Measurements from ENCODE around the gene IDNK. TPM values are rescaled to one million over a fixed set of nuclear protein-coding genes. Genes with fewer than 3 reads are reported as not detected.

IDNK gene
- polyA plus RNA-seq, 1 of the 3 experiments (the other 2 are of a cell fraction), result 4.2 TPM

- no peaks in the 10 kb centered on the region for H3K9me3 ChIP-seq
Measured at GRCh38 chr9:83677596-83677995, 54.7 kb downstream of the IDNK start.

GRCh38 chr9:83680233-83680632 is 57.3 kb downstream of the IDNK start:
- Histone ChIP-seq H3K4me2 (no peak overlapping the region), H3K79me2 (ENCODE audit: insufficient read depth) (peaks cover 94% of the 10 kb centered on the region), H3K36me3 (replicated peaks in 1 of 2; ENCODE audit: control insufficient read depth in 1 of 2, insufficient read depth in 2 of 2, low read length in 1 of 2) (peaks cover 50 to 56% of the 10 kb centered on the region in 2 experiments), H3K9me3 (no peaks in the 10 kb centered on the region), H3F3A (replicated peaks; ENCODE audit: insufficient read depth) (peaks cover 4% of the 10 kb centered on the region), H3K9me2 (no peaks in the 10 kb centered on the region), H3K27ac (ENCODE audit: low read depth in 2 of 2, low read length in 1 of 2) (no peak overlapping the region; a peak in 1 of 4 replicates), H2AFZ (ENCODE audit: low read depth) (no peak overlapping the region), H3K9ac (no peak overlapping the region), H3K4me1 (ENCODE audit: control insufficient read depth in 1 of 2, insufficient read depth in 2 of 2, low read depth in 1 of 2, low read length in 1 of 2) (no peaks in the 10 kb centered on the region; a peak in 1 of 4 replicates), H3K27me3 (ENCODE audit: insufficient read depth) (no peaks in the 10 kb centered on the region), H4K20me1 (ENCODE audit: insufficient read depth) (peaks cover 37% of the 10 kb centered on the region), H3K4me3 (ENCODE audit: low read depth in 2 of 2, low read length in 1 of 2) (no peak overlapping the region)
- CTCF ChIA-PET, result interaction anchor here (0.7 kb wide), 2 partner anchors 23 to 502 kb away, joined by 3 read pairs; no protein-coding TSS in a partner anchor
- DNase-seq, result no peak
- POLR2A ChIA-PET, result no interaction called here
- 100% methylated on average over 1 of the region's 1 CpG for WGBS (ENCODE audit: low lambda C conversion rate)
- TF ChIP-seq EZH2phosphoT487 (IDR thresholded peaks at IDR 0.05; ENCODE audit: borderline replicate concordance, low read depth) (no peak), FOSL2 (IDR thresholded peaks at IDR 0.05; ENCODE audit: borderline replicate concordance, low read depth) (no peak), JUND (IDR thresholded peaks at IDR 0.05) (no peak), MAX (IDR thresholded peaks at IDR 0.05; ENCODE audit: low read depth) (no peak), MXI1 (IDR thresholded peaks at IDR 0.05; ENCODE audit: low read depth, low read length) (no peak), ELF1 (IDR thresholded peaks at IDR 0.05) (no peak), SMC3 (IDR thresholded peaks at IDR 0.05; ENCODE audit: low read depth, low read length) (no peak), NRF1 (IDR thresholded peaks at IDR 0.05; ENCODE audit: low read depth, low read length) (no peak), USF1 (IDR thresholded peaks at IDR 0.05; ENCODE audit: borderline replicate concordance, low read depth) (no peak), NFIC (IDR thresholded peaks at IDR 0.05; ENCODE audit: borderline replicate concordance) (no peak), CHD2 (IDR thresholded peaks at IDR 0.05; ENCODE audit: low read length, partially characterized antibody) (no peak), TCF12 (IDR thresholded peaks at IDR 0.05) (no peak)
- TF ChIP-seq, protein P1, sequence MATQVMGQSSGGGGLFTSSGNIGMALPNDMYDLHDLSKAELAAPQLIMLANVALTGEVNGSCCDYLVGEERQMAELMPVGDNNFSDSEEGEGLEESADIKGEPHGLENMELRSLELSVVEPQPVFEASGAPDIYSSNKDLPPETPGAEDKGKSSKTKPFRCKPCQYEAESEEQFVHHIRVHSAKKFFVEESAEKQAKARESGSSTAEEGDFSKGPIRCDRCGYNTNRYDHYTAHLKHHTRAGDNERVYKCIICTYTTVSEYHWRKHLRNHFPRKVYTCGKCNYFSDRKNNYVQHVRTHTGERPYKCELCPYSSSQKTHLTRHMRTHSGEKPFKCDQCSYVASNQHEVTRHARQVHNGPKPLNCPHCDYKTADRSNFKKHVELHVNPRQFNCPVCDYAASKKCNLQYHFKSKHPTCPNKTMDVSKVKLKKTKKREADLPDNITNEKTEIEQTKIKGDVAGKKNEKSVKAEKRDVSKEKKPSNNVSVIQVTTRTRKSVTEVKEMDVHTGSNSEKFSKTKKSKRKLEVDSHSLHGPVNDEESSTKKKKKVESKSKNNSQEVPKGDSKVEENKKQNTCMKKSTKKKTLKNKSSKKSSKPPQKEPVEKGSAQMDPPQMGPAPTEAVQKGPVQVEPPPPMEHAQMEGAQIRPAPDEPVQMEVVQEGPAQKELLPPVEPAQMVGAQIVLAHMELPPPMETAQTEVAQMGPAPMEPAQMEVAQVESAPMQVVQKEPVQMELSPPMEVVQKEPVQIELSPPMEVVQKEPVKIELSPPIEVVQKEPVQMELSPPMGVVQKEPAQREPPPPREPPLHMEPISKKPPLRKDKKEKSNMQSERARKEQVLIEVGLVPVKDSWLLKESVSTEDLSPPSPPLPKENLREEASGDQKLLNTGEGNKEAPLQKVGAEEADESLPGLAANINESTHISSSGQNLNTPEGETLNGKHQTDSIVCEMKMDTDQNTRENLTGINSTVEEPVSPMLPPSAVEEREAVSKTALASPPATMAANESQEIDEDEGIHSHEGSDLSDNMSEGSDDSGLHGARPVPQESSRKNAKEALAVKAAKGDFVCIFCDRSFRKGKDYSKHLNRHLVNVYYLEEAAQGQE (IDR thresholded peaks at IDR 0.05; ENCODE audit: low read depth, low read length), result no peak
- TF ChIP-seq, protein P2, sequence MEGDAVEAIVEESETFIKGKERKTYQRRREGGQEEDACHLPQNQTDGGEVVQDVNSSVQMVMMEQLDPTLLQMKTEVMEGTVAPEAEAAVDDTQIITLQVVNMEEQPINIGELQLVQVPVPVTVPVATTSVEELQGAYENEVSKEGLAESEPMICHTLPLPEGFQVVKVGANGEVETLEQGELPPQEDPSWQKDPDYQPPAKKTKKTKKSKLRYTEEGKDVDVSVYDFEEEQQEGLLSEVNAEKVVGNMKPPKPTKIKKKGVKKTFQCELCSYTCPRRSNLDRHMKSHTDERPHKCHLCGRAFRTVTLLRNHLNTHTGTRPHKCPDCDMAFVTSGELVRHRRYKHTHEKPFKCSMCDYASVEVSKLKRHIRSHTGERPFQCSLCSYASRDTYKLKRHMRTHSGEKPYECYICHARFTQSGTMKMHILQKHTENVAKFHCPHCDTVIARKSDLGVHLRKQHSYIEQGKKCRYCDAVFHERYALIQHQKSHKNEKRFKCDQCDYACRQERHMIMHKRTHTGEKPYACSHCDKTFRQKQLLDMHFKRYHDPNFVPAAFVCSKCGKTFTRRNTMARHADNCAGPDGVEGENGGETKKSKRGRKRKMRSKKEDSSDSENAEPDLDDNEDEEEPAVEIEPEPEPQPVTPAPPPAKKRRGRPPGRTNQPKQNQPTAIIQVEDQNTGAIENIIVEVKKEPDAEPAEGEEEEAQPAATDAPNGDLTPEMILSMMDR (IDR thresholded peaks at IDR 0.05), result no peak

More at GRCh38 chr9:83677596-83677995, 54.7 kb downstream of the IDNK start:
- Histone ChIP-seq H3F3A (replicated peaks; ENCODE audit: insufficient read depth) (peaks cover 3% of the 10 kb centered on the region), H3K4me1 (ENCODE audit: control insufficient read depth in 1 of 2, insufficient read depth in 2 of 2, low read depth in 1 of 2, low read length in 1 of 2) (no peaks in the 10 kb centered on the region; a peak in 1 of 4 replicates), H3K36me3 (replicated peaks in 1 of 2; ENCODE audit: control insufficient read depth in 1 of 2, insufficient read depth in 2 of 2, low read length in 1 of 2) (peaks cover 53 to 76% of the 10 kb centered on the region in 2 experiments), H3K27ac (ENCODE audit: low read depth in 2 of 2, low read length in 1 of 2) (no peak overlapping the region), H3K27me3 (ENCODE audit: insufficient read depth) (no peaks in the 10 kb centered on the region), H3K9ac (no peak overlapping the region), H3K4me3 (ENCODE audit: low read depth in 2 of 2, low read length in 1 of 2) (no peak overlapping the region), H2AFZ (ENCODE audit: low read depth) (no peak overlapping the region), H4K20me1 (ENCODE audit: insufficient read depth) (peaks cover 33% of the 10 kb centered on the region), H3K9me2 (no peaks in the 10 kb centered on the region), H3K79me2 (ENCODE audit: insufficient read depth) (peaks cover 94% of the 10 kb centered on the region), H3K4me2 (no peak overlapping the region)
- CTCF ChIA-PET, result interaction anchor here (1.3 kb wide), 1 partner anchor 8 kb away, joined by 4 read pairs; no protein-coding TSS in a partner anchor
- no peak for DNase-seq
- WGBS (ENCODE audit: low lambda C conversion rate), result 92% methylated on average over 3 of the region's 3 CpGs
- TF ChIP-seq FOXJ3 (CRISPR knock-in tag; IDR thresholded peaks at IDR 0.05) (no peak), MEF2A (IDR thresholded peaks at IDR 0.05; ENCODE audit: borderline replicate concordance, low read depth) (no peak), SIN3A (IDR thresholded peaks at IDR 0.05; ENCODE audit: borderline replicate concordance, low read depth, low read length) (no peak)
- TF ChIP-seq, protein P1 (IDR thresholded peaks at IDR 0.05; ENCODE audit: low read depth, low read length), result no peak
- POLR2A ChIA-PET, result no interaction called here

All from SK-N-SH (cell line).